WI38 (cell line): ENCODE data around the gene KRTAP5-6.
"Not testable (repeated sequence)": the region's sequence is repeated elsewhere in the genome, so short reads cannot be mapped to it uniquely, and the experiment has no call there.

Experiments used
- H3K4me3 ChIP-seq: 2 replicates; pipeline ENCODE4 v1.5.1; 2011; ENCODE audit warnings: low read depth, mild to moderate bottlenecking, control low read depth, low read length
- CTCF ChIP-seq: IDR thresholded peaks from 2 replicates; pipeline ENCODE4 v1.5.1; 2012; ENCODE audit warnings: low read depth, mild to moderate bottlenecking, control low read depth, low read length

KRTAP5-6 gene

GRCh38 chr11:1656061-1656441, 40.9 kb upstream of the KRTAP5-6 start:
- TF ChIP-seq CTCF = no peak
- no peak overlapping the region for H3K4me3 ChIP-seq

- TF ChIP-seq CTCF = no peak
- no peak overlapping the region for H3K4me3 ChIP-seq
Measured at GRCh38 chr11:1656670-1657069, 40.3 kb upstream of the KRTAP5-6 start.

- no peak for TF ChIP-seq CTCF
- H3K4me3 ChIP-seq = no peak overlapping the region
Measured at GRCh38 chr11:1659506-1659905, 37.5 kb upstream of the KRTAP5-6 start.

- H3K4me3 ChIP-seq = no peak overlapping the region
Measured at GRCh38 chr11:1660111-1660867, 36.7 kb upstream of the KRTAP5-6 start.

GRCh38 chr11:1661454-1662269, 35.3 kb upstream of the KRTAP5-6 start:
- H3K4me3 ChIP-seq = not testable (repeated sequence)

More at GRCh38 chr11:1660111-1660867, 36.7 kb upstream of the KRTAP5-6 start:
- TF ChIP-seq CTCF = no peak

- H3K4me3 ChIP-seq = not testable (repeated sequence)
Measured at GRCh38 chr11:1662699-1663283, 34.2 kb upstream of the KRTAP5-6 start.

GRCh38 chr11:1665313-1665712, 31.7 kb upstream of the KRTAP5-6 start:
- no peak overlapping the region for H3K4me3 ChIP-seq
- TF ChIP-seq CTCF = no peak
